Activated naive CD8-positive, alpha-beta T cell (primary cell): Measurements from ENCODE around the gene TXNL4A.
A peak's percentile ranks its signal among the peaks of the same experiment; 100 is the strongest.

Experiments used
- H3K27ac Mint-ChIP-seq: one replicate; pipeline ENCODE4 v1.8.0; 2021; ENCODE audit warnings: mixed read lengths
- H3K27me3 Mint-ChIP-seq: one replicate; pipeline ENCODE4 v1.8.0; 2021; ENCODE audit warnings: mixed read lengths
- H3K36me3 Mint-ChIP-seq: one replicate; pipeline ENCODE4 v1.8.0; 2021; ENCODE audit warnings: mixed read lengths
- H3K4me1 Mint-ChIP-seq: one replicate; pipeline ENCODE4 v1.8.0; 2021; ENCODE audit warnings: low read depth, mixed read lengths
- H3K4me3 Mint-ChIP-seq: one replicate; pipeline ENCODE4 v1.8.0; 2021; ENCODE audit warnings: mild to moderate bottlenecking, mixed read lengths
- H3K9me3 Mint-ChIP-seq: one replicate; pipeline ENCODE4 v1.8.0; 2021; ENCODE audit warnings: low read depth, mixed read lengths

TXNL4A gene

GRCh38 chr18:79980585-79980984, 7.8 kb downstream of the TXNL4A start:
- Mint-ChIP-seq H3K4me3 (peak overlapping the region; percentile 20), H3K4me1 (peaks cover 69% of the 10 kb centered on the region), H3K27me3 (no peaks in the 10 kb centered on the region), H3K36me3 (peaks cover 2% of the 10 kb centered on the region), H3K27ac (peak overlapping the region; percentile 46), H3K9me3 (no peaks in the 10 kb centered on the region)

GRCh38 chr18:79979843-79980242, 8.5 kb downstream of the TXNL4A start:
- H3K4me1 Mint-ChIP-seq: peaks cover 62% of the 10 kb centered on the region
- H3K27ac Mint-ChIP-seq: peak overlapping the region; percentile 46
- no peaks in the 10 kb centered on the region for H3K36me3 Mint-ChIP-seq
- no peak overlapping the region for H3K4me3 Mint-ChIP-seq
- no peaks in the 10 kb centered on the region for H3K27me3 Mint-ChIP-seq
- no peaks in the 10 kb centered on the region for H3K9me3 Mint-ChIP-seq

GRCh38 chr18:79975985-79976680, 12.2 kb downstream of the TXNL4A start:
- Mint-ChIP-seq H3K27ac (no peak overlapping the region), H3K36me3 (peaks cover 5% of the 10 kb centered on the region), H3K27me3 (no peaks in the 10 kb centered on the region), H3K9me3 (no peaks in the 10 kb centered on the region), H3K4me3 (no peak overlapping the region), H3K4me1 (peaks cover 30% of the 10 kb centered on the region)

DNA sequence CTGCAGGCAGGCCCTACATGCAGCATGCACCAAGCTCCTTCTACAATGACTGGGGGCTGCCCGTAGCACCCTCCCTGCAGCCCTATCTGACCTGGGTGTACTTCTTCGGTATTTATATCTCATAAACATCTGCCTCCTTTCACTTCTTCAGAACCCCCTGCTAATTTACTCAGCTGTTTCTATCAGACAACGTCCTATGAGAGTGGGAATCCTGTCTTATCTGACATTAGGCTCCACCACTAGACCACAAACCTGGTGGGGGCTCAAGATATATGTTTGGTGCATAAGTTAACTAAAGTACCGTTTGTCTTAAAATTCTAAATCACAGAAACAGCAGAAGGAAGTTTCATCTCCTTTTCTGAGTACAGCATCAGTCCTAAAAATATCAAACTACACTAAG, 13.3 kb downstream of the TXNL4A start:
- Mint-ChIP-seq H3K4me3 (no peak overlapping the region), H3K27ac (peak overlapping the region; percentile 16), H3K4me1 (peaks cover 22% of the 10 kb centered on the region), H3K9me3 (no peaks in the 10 kb centered on the region), H3K27me3 (no peaks in the 10 kb centered on the region), H3K36me3 (peaks cover 5% of the 10 kb centered on the region)

DNA sequence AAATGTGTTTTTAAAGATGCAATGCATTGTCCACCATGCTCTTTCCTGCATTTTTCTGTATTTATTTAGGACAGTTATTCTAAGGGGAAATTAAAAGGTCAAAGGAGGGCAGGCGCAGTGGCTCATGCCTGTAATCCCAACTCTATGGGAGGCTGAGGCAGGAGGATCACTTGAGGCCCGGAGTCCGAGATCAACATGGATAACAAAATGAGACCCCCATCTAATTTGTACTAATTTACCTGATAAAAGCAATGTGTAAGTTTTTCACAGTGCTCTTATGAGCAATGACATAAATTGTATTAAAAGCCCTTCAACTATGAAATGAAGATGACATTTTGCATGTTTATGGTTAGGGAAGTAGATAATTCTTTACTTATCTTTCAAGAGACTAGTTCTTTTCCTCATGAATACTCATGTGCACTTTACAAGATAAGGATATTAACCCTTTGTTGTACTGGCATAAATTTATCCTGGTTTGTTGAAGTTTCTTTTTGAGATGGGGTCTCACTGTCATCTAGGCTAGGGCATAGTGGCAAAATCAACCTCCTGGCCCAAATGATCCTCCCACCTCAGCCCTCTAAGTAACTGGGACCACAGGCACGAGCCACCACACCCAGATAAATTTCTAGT, 14.2 kb downstream of the TXNL4A start:
- no peak overlapping the region for H3K4me3 Mint-ChIP-seq
- no peaks in the 10 kb centered on the region for H3K27me3 Mint-ChIP-seq
- H3K36me3 Mint-ChIP-seq: peaks cover 5% of the 10 kb centered on the region
- no peaks in the 10 kb centered on the region for H3K9me3 Mint-ChIP-seq
- no peak overlapping the region for H3K27ac Mint-ChIP-seq
- peaks cover 16% of the 10 kb centered on the region for H3K4me1 Mint-ChIP-seq

DNA sequence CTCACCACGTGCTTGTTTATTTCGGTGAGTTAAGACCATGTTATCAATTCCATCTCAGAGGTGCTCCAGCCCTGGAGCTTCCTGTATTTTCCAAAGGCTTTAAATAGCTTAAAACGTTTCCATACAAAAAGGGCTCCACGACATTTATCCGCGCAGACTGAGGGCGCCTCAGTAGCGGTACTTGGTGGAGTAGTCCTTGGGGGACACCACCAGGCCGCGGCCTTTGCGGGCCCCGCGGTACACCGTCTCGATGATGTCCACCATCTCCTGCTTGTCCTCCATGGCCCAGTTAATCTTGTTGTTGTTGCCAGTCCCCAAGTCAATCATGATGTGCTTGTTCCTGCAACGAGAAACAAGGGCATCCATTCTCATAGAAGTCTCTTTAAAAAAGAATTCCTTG, 14.8 kb downstream of the TXNL4A start:
- H3K27ac Mint-ChIP-seq: no peak overlapping the region
- H3K9me3 Mint-ChIP-seq: no peaks in the 10 kb centered on the region
- H3K4me1 Mint-ChIP-seq: peaks cover 15% of the 10 kb centered on the region
- H3K27me3 Mint-ChIP-seq: no peaks in the 10 kb centered on the region
- peaks cover 5% of the 10 kb centered on the region for H3K36me3 Mint-ChIP-seq
- no peak overlapping the region for H3K4me3 Mint-ChIP-seq

GRCh38 chr18:79972720-79973119, 15.6 kb downstream of the TXNL4A start:
- Mint-ChIP-seq H3K36me3 (peaks cover 5% of the 10 kb centered on the region), H3K27ac (no peak overlapping the region)

GRCh38 chr18:79971986-79972385, 16.4 kb downstream of the TXNL4A start:
- Mint-ChIP-seq H3K4me1 (peaks cover 10% of the 10 kb centered on the region), H3K27me3 (no peaks in the 10 kb centered on the region), H3K36me3 (peaks cover 5% of the 10 kb centered on the region), H3K9me3 (no peaks in the 10 kb centered on the region), H3K27ac (peak overlapping the region; percentile 81), H3K4me3 (no peak overlapping the region)

More at GRCh38 chr18:79972720-79973119, 15.6 kb downstream of the TXNL4A start:
- H3K4me3 Mint-ChIP-seq: no peak overlapping the region
- H3K9me3 Mint-ChIP-seq: no peaks in the 10 kb centered on the region
- no peaks in the 10 kb centered on the region for H3K27me3 Mint-ChIP-seq
- peaks cover 11% of the 10 kb centered on the region for H3K4me1 Mint-ChIP-seq

DNA sequence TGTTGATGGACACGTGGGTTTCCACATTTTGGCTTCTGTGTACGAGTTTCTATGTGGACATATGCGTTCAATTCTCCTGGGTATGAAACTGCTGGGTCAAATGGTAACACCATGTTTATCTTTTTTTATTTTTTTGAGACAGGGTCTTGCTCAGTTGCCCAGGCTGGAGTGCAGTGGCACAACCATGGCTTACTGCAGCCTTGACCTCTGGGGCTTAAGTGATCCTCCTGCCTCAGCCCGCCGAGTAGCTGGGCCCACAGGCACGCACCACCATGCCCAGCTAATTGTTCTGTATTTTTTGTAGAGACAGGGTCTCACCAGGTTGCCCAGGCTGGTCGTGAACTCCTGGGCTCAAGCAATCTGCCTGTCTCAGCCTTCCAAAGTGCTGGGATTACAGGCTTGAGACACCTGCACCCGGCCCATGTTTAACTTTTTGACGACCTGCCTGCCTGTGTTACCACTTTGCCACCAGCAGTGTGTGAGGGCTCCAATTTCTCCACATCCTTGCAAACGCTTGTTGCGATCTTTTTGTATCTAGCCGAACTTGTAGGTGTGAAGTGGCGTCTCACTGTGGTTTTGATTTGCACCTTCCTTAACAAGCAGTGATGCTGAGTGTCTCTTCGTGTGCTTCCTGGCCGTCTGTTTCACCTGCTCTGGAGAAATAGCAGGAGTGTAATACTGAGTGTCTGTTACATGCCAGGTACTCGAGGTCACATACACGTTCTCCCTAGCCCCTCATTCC, 17.0 kb downstream of the TXNL4A start:
- no peak overlapping the region for H3K4me3 Mint-ChIP-seq
- H3K4me1 Mint-ChIP-seq: peaks cover 12% of the 10 kb centered on the region
- H3K27me3 Mint-ChIP-seq: no peaks in the 10 kb centered on the region
- H3K27ac Mint-ChIP-seq: peak overlapping the region; percentile 81
- H3K36me3 Mint-ChIP-seq: peaks cover 5% of the 10 kb centered on the region
- H3K9me3 Mint-ChIP-seq: no peaks in the 10 kb centered on the region

DNA sequence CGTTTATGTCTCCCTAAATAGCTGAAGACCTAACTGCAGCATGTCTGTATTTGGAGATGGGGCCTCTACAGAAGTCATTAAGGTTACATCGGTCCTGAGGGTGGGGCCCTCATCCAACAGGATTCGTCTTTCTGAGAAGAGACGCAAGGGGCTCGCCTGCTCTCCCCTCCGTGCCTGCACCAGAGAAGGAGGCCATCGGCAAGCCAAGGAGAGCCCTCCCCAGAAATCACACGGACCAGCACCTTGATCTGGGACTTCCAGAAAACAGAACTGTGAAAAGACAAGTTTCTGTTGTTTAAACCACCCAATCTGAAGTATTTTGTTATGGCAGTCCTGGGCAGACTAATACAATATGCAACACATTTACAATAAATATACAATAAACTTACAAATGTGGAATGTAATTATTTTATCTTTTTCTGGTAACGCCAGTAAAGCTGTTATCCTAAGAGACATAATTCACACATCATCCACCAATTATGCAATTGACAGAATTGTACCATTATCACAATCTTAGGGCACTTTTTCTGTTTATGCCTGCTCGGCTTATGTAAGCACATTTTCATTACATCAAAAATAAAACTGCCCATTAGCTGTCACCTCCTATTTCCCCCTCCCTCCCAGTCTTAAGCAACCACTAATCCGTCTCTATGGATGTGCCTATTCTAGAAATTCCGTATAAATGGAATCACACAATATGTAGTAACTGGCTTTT, 17.8 kb downstream of the TXNL4A start:
- no peaks in the 10 kb centered on the region for H3K27me3 Mint-ChIP-seq
- H3K4me1 Mint-ChIP-seq: peaks cover 13% of the 10 kb centered on the region
- no peak overlapping the region for H3K27ac Mint-ChIP-seq
- H3K36me3 Mint-ChIP-seq: peaks cover 5% of the 10 kb centered on the region
- H3K9me3 Mint-ChIP-seq: no peaks in the 10 kb centered on the region
- no peak overlapping the region for H3K4me3 Mint-ChIP-seq

- Mint-ChIP-seq H3K36me3 (no peaks in the 10 kb centered on the region), H3K9me3 (no peaks in the 10 kb centered on the region), H3K4me3 (peak overlapping the region; percentile 85), H3K4me1 (peaks cover 35% of the 10 kb centered on the region), H3K27ac (peak overlapping the region; percentile 89), H3K27me3 (no peaks in the 10 kb centered on the region)
Observed at GRCh38 chr18:79965119-79965902, 23.1 kb downstream of the TXNL4A start.

- H3K4me1 Mint-ChIP-seq: peaks cover 40% of the 10 kb centered on the region
- H3K27me3 Mint-ChIP-seq: no peaks in the 10 kb centered on the region
- H3K27ac Mint-ChIP-seq: peak within 1 kb of the TSS; percentile 89
- H3K9me3 Mint-ChIP-seq: no peaks in the 10 kb centered on the region
- H3K4me3 Mint-ChIP-seq: peak within 1 kb of the TSS; percentile 85
- no peaks in the 10 kb centered on the region for H3K36me3 Mint-ChIP-seq
Observed at GRCh38 chr18:79964330-79965118, 23.8 kb downstream of the TXNL4A start, which contains the start of gene HSBP1L1. HSBP1L1 (plus strand) TSS chr18:79964643; CDS start chr18:79964736, 93 bp downstream.

DNA sequence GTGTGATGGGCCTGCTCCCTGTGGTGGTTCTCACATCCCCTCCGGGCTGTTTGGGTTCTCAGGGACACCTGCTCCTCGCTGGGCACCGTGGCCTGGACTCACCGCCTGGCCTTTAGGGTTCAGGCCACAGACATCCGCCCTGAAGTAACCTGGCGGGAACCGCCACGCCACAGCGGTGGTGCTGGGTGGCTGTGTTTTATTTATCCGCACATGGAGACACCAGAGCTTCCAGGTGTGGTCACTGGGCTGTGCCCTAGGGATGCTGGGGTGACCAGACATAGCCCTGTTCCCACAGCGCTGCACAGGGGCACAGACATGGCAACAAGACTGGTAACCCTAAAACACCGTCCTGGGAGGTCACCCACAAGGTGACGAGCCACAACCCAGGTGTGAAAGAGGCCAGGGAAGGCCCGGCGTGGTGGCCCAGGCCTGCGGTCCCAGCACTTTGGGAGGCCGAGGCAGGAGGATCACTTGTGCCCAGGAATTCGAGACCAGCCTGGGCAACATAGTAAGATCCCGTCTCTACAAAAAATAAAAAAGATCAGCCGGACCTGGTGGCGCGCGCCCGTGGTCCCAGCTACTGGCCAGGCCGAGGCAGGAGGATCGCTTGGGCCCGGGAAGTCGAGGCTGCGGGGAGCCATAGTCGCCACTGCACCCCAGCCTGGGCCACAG, 24.6 kb downstream of the TXNL4A start:
- H3K27me3 Mint-ChIP-seq: no peaks in the 10 kb centered on the region
- no peak overlapping the region for H3K27ac Mint-ChIP-seq
- H3K4me1 Mint-ChIP-seq: peaks cover 40% of the 10 kb centered on the region
- H3K9me3 Mint-ChIP-seq: no peaks in the 10 kb centered on the region
- peak overlapping the region; percentile 61 for H3K4me3 Mint-ChIP-seq
- H3K36me3 Mint-ChIP-seq: no peaks in the 10 kb centered on the region
